ENCODE data around the gene FES.

FES gene

DNA sequence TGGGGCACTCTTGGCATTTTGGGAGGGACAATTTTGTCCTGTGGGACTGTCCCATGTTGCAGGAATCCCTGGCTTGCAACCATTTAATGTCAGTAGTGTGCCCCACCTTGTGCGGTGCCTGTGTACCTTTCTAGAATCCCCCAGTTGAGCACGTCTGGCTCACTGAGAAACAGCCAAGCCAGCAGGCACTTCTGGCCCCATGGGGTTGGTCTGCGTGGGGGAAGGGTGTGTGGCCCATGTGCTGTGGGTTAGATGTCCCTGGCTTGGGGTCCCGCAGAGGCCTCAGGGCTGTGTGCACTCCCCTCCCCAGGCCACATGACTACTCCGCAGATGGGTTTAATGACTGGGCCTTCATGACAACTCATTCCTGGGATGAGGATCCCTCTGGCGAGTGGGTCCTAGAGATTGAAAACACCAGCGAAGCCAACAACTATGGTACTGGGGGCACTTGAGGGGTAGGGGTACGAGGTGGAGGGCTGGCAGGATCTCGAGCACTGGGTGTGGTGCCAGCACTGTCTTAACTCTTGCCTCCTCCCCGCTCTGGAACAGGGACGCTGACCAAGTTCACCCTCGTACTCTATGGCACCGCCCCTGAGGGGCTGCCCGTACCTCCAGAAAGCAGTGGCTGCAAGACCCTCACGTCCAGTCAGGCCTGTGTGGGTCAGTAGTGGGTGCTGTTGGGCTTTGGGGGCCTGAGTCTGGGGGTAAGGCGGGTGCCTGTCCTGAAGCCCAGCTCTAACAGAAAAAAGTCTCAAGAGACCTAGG, 3.7 kb upstream of the FES start:
- Histone ChIP-seq H3K4me3 (ENCODE audit: low read length) (no peak overlapping the region), H3K36me3 (ENCODE audit: control insufficient read depth, insufficient read depth, low read length) (peaks cover 34% of the 10 kb centered on the region), H3K27me3 (ENCODE audit: control insufficient read depth, insufficient read depth, low read length) (no peaks in the 10 kb centered on the region), H3K4me1 (ENCODE audit: control insufficient read depth, insufficient read depth, low read length) (peaks cover 27% of the 10 kb centered on the region), H3K9me3 (ENCODE audit: control insufficient read depth, low read length) (no peaks in the 10 kb centered on the region), H3K9ac (ENCODE audit: low read length) (no peak overlapping the region)

DNA sequence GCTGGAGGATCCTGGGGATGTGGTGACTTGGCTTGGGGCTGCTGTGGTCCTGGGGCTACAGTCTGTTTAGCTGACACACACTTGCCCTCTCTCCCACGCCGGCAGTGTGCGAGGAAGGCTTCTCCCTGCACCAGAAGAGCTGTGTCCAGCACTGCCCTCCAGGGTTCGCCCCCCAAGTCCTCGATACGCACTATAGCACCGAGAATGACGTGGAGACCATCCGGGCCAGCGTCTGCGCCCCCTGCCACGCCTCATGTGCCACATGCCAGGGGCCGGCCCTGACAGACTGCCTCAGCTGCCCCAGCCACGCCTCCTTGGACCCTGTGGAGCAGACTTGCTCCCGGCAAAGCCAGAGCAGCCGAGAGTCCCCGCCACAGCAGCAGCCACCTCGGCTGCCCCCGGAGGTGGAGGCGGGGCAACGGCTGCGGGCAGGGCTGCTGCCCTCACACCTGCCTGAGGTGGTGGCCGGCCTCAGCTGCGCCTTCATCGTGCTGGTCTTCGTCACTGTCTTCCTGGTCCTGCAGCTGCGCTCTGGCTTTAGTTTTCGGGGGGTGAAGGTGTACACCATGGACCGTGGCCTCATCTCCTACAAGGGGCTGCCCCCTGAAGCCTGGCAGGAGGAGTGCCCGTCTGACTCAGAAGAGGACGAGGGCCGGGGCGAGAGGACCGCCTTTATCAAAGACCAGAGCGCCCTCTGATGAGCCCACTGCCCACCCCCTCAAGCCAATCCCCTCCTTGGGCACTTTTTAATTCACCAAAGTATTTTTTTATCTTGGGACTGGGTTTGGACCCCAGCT, 2.9 kb upstream of the FES start:
- no peaks in the 10 kb centered on the region for H3K27me3 ChIP-seq (ENCODE audit: control insufficient read depth, insufficient read depth, low read length)
- peaks cover 34% of the 10 kb centered on the region for H3K4me1 ChIP-seq (ENCODE audit: control insufficient read depth, insufficient read depth, low read length)
- H3K9ac ChIP-seq (ENCODE audit: low read length), result no peak overlapping the region
- H3K36me3 ChIP-seq (ENCODE audit: control insufficient read depth, insufficient read depth, low read length), result peaks cover 29% of the 10 kb centered on the region
- H3K9me3 ChIP-seq (ENCODE audit: control insufficient read depth, low read length), result no peaks in the 10 kb centered on the region
- no peak overlapping the region for H3K4me3 ChIP-seq (ENCODE audit: low read length)

DNA sequence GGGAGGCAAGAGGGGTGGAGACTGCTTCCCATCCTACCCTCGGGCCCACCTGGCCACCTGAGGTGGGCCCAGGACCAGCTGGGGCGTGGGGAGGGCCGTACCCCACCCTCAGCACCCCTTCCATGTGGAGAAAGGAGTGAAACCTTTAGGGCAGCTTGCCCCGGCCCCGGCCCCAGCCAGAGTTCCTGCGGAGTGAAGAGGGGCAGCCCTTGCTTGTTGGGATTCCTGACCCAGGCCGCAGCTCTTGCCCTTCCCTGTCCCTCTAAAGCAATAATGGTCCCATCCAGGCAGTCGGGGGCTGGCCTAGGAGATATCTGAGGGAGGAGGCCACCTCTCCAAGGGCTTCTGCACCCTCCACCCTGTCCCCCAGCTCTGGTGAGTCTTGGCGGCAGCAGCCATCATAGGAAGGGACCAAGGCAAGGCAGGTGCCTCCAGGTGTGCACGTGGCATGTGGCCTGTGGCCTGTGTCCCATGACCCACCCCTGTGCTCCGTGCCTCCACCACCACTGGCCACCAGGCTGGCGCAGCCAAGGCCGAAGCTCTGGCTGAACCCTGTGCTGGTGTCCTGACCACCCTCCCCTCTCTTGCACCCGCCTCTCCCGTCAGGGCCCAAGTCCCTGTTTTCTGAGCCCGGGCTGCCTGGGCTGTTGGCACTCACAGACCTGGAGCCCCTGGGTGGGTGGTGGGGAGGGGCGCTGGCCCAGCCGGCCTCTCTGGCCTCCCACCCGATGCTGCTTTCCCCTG, 2.2 kb upstream of the FES start:
- H3K4me1 ChIP-seq (ENCODE audit: control insufficient read depth, insufficient read depth, low read length), result peaks cover 34% of the 10 kb centered on the region
- H3K9ac ChIP-seq (ENCODE audit: low read length), result no peak overlapping the region
- no peaks in the 10 kb centered on the region for H3K9me3 ChIP-seq (ENCODE audit: control insufficient read depth, low read length)
- peaks cover 21% of the 10 kb centered on the region for H3K36me3 ChIP-seq (ENCODE audit: control insufficient read depth, insufficient read depth, low read length)
- no peak overlapping the region for H3K4me3 ChIP-seq (ENCODE audit: low read length)
- no peaks in the 10 kb centered on the region for H3K27me3 ChIP-seq (ENCODE audit: control insufficient read depth, insufficient read depth, low read length)

DNA sequence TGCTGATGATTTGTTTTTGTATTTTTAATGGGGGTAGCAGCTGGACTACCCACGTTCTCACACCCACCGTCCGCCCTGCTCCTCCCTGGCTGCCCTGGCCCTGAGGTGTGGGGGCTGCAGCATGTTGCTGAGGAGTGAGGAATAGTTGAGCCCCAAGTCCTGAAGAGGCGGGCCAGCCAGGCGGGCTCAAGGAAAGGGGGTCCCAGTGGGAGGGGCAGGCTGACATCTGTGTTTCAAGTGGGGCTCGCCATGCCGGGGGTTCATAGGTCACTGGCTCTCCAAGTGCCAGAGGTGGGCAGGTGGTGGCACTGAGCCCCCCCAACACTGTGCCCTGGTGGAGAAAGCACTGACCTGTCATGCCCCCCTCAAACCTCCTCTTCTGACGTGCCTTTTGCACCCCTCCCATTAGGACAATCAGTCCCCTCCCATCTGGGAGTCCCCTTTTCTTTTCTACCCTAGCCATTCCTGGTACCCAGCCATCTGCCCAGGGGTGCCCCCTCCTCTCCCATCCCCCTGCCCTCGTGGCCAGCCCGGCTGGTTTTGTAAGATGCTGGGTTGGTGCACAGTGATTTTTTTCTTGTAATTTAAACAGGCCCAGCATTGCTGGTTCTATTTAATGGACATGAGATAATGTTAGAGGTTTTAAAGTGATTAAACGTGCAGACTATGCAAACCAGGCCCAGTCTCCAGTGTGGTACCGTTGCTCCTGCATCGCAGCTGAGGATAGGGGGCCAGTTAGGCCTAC, 1.4 kb upstream of the FES start:
- Histone ChIP-seq H3K36me3 (ENCODE audit: control insufficient read depth, insufficient read depth, low read length) (peaks cover 21% of the 10 kb centered on the region), H3K4me1 (ENCODE audit: control insufficient read depth, insufficient read depth, low read length) (peaks cover 34% of the 10 kb centered on the region), H3K9me3 (ENCODE audit: control insufficient read depth, low read length) (no peaks in the 10 kb centered on the region), H3K9ac (ENCODE audit: low read length) (peak overlapping the region; percentile 88), H3K27me3 (ENCODE audit: control insufficient read depth, insufficient read depth, low read length) (no peaks in the 10 kb centered on the region), H3K4me3 (ENCODE audit: low read length) (no peak overlapping the region)

DNA sequence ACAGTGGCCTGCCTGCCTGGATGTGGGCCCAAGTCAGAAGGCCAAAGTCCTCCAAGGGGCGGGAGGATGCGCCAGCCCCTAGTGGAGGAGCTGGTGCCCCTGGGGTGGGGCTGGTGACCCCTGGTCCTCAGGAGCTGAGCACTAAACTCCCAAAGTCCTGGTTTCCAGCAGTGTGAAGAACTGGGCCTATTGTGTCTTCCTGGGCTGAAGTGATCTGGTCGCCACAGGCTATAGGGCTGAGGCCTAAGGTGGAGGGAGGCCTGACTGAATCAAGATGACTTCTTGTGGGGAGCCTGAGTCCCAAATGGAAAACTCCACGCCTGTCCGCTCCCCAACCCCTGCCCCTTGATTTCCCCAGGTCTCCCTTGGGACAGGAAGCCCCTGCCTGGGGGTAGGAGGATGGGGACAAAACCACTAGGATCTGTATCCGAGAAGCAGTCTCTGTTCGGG, 753 bp upstream of the FES start:
- H3K9ac ChIP-seq (ENCODE audit: low read length), result peak overlapping the region; percentile 88
- H3K4me3 ChIP-seq (ENCODE audit: low read length), result no peak overlapping the region
- H3K9me3 ChIP-seq (ENCODE audit: control insufficient read depth, low read length), result no peaks in the 10 kb centered on the region
- H3K27me3 ChIP-seq (ENCODE audit: control insufficient read depth, insufficient read depth, low read length), result no peaks in the 10 kb centered on the region
- H3K36me3 ChIP-seq (ENCODE audit: control insufficient read depth, insufficient read depth, low read length), result peaks cover 21% of the 10 kb centered on the region
- H3K4me1 ChIP-seq (ENCODE audit: control insufficient read depth, insufficient read depth, low read length), result peaks cover 34% of the 10 kb centered on the region

DNA sequence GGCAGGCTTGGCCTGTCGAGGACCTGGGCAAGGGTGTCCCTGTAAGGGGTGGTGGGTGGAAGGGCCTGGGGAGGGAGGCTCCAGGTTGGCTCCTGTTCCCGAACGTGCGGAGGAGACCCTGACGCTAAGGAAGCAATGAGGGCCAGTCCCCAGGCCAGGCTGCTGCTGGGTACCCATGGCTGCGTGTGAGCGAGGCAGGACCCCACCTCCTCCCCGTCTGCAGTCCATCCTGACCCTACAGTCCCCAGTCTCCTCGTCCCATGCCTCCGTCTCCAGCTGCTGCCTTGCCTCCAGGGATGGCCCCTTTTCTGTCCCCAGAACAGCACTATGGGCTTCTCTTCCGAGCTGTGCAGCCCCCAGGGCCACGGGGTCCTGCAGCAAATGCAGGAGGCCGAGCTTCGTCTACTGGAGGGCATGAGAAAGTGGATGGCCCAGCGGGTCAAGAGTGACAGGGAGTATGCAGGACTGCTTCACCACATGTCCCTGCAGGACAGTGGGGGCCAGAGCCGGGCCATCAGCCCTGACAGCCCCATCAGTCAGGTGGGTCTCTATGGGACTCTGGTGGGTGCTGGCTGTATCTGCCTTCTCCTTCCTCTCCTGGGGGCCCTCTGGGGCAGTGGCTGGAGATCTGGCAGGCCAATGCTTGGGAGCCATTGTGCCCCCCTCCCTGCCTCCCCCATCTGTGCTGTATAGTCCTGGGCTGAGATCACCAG, 571 bp downstream of the FES start:
- H3K4me3 ChIP-seq (ENCODE audit: low read length), result no peak overlapping the region
- H3K9me3 ChIP-seq (ENCODE audit: control insufficient read depth, low read length), result no peaks in the 10 kb centered on the region
- H3K9ac ChIP-seq (ENCODE audit: low read length), result peak overlapping the region; percentile 88
- peaks cover 34% of the 10 kb centered on the region for H3K4me1 ChIP-seq (ENCODE audit: control insufficient read depth, insufficient read depth, low read length)
- H3K27me3 ChIP-seq (ENCODE audit: control insufficient read depth, insufficient read depth, low read length), result no peaks in the 10 kb centered on the region
- H3K36me3 ChIP-seq (ENCODE audit: control insufficient read depth, insufficient read depth, low read length), result peaks cover 8% of the 10 kb centered on the region

DNA sequence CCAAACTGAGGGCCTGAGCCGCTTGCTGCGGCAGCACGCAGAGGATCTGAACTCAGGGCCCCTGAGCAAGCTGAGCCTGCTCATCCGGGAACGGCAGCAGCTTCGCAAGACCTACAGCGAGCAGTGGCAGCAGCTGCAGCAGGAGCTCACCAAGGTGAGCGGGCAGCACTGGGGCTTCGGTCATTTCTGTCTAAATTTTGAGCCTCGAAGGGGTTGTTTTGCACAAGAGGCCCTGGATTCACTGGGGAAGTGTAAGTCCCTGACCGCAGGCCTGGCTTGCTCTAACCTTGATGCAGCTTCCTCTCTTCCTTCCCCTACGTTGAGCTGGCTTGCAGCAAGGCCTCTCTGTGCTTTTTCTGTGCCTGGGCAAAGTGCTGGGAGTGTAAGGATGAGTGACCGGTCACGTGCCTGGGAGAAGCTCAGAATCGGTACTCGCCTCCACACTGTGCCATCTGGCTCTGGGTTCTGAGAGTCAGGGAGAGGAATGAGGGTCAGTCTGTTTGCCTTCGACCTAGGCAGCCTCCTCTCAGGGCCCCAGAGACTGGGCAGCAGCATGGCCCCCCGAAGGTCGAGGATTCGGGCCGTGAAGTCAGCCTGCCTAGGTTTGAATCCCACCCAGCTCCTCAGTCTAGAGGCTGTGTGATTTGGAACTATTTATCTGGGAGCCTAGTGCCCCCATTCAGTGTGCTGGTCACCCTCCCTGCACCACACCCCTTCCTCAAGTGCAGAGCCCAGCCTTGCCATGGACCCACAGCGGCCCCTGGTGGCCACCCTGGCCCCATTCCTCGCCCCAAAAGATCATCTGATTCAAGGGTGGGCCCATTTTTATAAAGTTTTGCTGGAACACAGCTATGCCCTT, 1.4 kb downstream of the FES start:
- Histone ChIP-seq H3K9ac (ENCODE audit: low read length) (peak overlapping the region; percentile 88), H3K9me3 (ENCODE audit: control insufficient read depth, low read length) (no peaks in the 10 kb centered on the region), H3K36me3 (ENCODE audit: control insufficient read depth, insufficient read depth, low read length) (peaks cover 8% of the 10 kb centered on the region), H3K4me3 (ENCODE audit: low read length) (no peak overlapping the region), H3K27me3 (ENCODE audit: control insufficient read depth, insufficient read depth, low read length) (no peaks in the 10 kb centered on the region), H3K4me1 (ENCODE audit: control insufficient read depth, insufficient read depth, low read length) (peaks cover 34% of the 10 kb centered on the region)

DNA sequence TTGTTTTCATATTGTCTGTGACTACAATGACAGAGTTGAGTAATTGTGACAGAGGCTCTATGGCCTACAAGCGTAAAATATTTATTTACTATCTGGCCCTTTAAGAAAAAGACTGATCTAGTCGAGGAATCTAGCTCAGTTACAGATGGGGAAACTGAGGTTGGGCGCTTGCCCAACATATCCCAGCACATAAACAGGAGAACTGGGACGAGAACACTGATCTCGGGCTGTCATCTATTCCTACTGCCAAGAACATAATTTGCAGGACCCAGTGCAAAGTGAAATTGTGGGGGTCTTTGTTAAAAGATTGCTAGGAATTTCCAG, 1.9 kb downstream of the FES start:
- Histone ChIP-seq H3K4me3 (ENCODE audit: low read length) (no peak overlapping the region), H3K4me1 (ENCODE audit: control insufficient read depth, insufficient read depth, low read length) (peaks cover 34% of the 10 kb centered on the region), H3K9me3 (ENCODE audit: control insufficient read depth, low read length) (no peaks in the 10 kb centered on the region), H3K36me3 (ENCODE audit: control insufficient read depth, insufficient read depth, low read length) (peaks cover 8% of the 10 kb centered on the region), H3K9ac (ENCODE audit: low read length) (no peak overlapping the region), H3K27me3 (ENCODE audit: control insufficient read depth, insufficient read depth, low read length) (no peaks in the 10 kb centered on the region)

DNA sequence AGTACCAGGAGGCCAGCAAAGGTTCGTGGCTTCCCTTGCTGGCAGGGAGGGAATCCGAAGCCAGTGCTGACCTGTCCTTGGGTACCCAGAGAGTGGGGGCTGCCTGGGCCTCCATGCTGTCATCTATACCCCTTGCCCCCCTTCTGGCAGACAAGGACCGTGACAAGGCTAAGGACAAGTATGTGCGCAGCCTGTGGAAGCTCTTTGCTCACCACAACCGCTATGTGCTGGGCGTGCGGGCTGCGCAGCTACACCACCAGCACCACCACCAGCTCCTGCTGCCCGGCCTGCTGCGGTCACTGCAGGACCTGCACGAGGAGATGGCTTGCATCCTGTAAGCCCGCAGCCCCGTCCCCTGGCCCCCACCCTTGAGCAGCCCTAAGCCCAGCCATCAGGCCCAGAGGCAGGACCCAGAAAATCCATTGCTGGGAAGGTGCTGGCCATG, 2.8 kb downstream of the FES start:
- Histone ChIP-seq H3K4me3 (ENCODE audit: low read length) (no peak overlapping the region), H3K9me3 (ENCODE audit: control insufficient read depth, low read length) (no peaks in the 10 kb centered on the region), H3K36me3 (ENCODE audit: control insufficient read depth, insufficient read depth, low read length) (peaks cover 4% of the 10 kb centered on the region), H3K4me1 (ENCODE audit: control insufficient read depth, insufficient read depth, low read length) (peaks cover 34% of the 10 kb centered on the region), H3K27me3 (ENCODE audit: control insufficient read depth, insufficient read depth, low read length) (no peaks in the 10 kb centered on the region), H3K9ac (ENCODE audit: low read length) (no peak overlapping the region)

DNA sequence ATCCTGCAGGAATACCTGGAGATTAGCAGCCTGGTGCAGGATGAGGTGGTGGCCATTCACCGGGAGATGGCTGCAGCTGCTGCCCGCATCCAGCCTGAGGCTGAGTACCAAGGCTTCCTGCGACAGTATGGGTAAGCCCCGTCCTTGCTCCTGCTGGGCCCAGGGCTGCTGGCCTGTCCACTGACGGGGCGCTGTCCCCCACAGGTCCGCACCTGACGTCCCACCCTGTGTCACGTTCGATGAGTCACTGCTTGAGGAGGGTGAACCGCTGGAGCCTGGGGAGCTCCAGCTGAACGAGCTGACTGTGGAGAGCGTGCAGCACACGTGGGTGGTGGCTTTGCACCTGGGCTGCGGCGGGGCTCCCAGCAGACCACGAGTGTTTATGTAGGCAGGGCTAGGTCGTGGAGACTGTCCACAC, 5.0 kb downstream of the FES start:
- H3K27me3 ChIP-seq (ENCODE audit: control insufficient read depth, insufficient read depth, low read length), result no peaks in the 10 kb centered on the region
- no peak overlapping the region for H3K4me3 ChIP-seq (ENCODE audit: low read length)
- H3K9me3 ChIP-seq (ENCODE audit: control insufficient read depth, low read length), result no peaks in the 10 kb centered on the region
- H3K4me1 ChIP-seq (ENCODE audit: control insufficient read depth, insufficient read depth, low read length), result peaks cover 20% of the 10 kb centered on the region
- H3K9ac ChIP-seq (ENCODE audit: low read length), result no peak overlapping the region
- H3K36me3 ChIP-seq (ENCODE audit: control insufficient read depth, insufficient read depth, low read length), result no peaks in the 10 kb centered on the region

All from mucosa of stomach (tissue), 1 donor.